Activated CD4-positive, alpha-beta T cell treated with anti-CD3 and anti-CD28 coated beads for 24 hours (primary cell): Measurements from ENCODE around the gene RARG.
A peak's percentile ranks its signal among the peaks of the same experiment; 100 is the strongest.
"Not testable (repeated sequence)": the region's sequence is repeated elsewhere in the genome, so short reads cannot be mapped to it uniquely, and the experiment has no call there.

Experiments
- DNase-seq, 2 donors: peaks; one replicate each; pipeline ENCODE4 v3.0.0-alpha.2; 2020; ENCODE audit warnings: low read depth in 2 of 2

Gene RARG

GRCh38 chr12:53191096-53191884, 40.7 kb downstream of the RARG start:
- DNase-seq: no peak

GRCh38 chr12:53190108-53190729, 41.8 kb downstream of the RARG start:
- DNase-seq: no peak

- no peak for DNase-seq
Measured at GRCh38 chr12:53187145-53187899, 44.7 kb downstream of the RARG start.

- DNase-seq: no peak
Measured at GRCh38 chr12:53186745-53187144, 45.3 kb downstream of the RARG start.

GRCh38 chr12:53185582-53186153, 46.3 kb downstream of the RARG start:
- DNase-seq: no peak

- no peak for DNase-seq
Measured at GRCh38 chr12:53184828-53185227, 47.2 kb downstream of the RARG start.

GRCh38 chr12:53182903-53183302, 49.1 kb downstream of the RARG start:
- no peak for DNase-seq

GRCh38 chr12:53181935-53182334, 50.1 kb downstream of the RARG start:
- no peak for DNase-seq

GRCh38 chr12:53180931-53181645, 50.9 kb downstream of the RARG start:
- DNase-seq: peak; percentile 63 to 65

GRCh38 chr12:53180220-53180930, 51.6 kb downstream of the RARG start, which contains the start of the genes CSAD and ZNF740:
Gene CSAD (minus strand): TSS chr12:53180925. CDS start chr12:53173470, 7,455 bp downstream.
Gene ZNF740 (plus strand): TSS chr12:53180722. CDS start chr12:53181984, 1,262 bp downstream.
- peak; percentile 96 to 97 for DNase-seq

GRCh38 chr12:53179687-53180219, 52.3 kb downstream of the RARG start:
- DNase-seq: no peak

- not testable (repeated sequence) for DNase-seq
Measured at GRCh38 chr12:53178803-53179202, 53.2 kb downstream of the RARG start.

- not testable (repeated sequence) for DNase-seq
Measured at GRCh38 chr12:53177447-53177846, 54.6 kb downstream of the RARG start.

- DNase-seq: no peak
Measured at GRCh38 chr12:53176750-53177149, 55.3 kb downstream of the RARG start.

- no peak for DNase-seq
Measured at GRCh38 chr12:53174881-53175491, 57.0 kb downstream of the RARG start.

- DNase-seq: no peak
Measured at GRCh38 chr12:53173085-53173715, 58.8 kb downstream of the RARG start.

GRCh38 chr12:53172352-53172751, 59.7 kb downstream of the RARG start:
- DNase-seq: no peak

- no peak for DNase-seq
Measured at GRCh38 chr12:53171725-53172329, 60.2 kb downstream of the RARG start.
